ENCODE results near the gene BPIFA3. TPM values are rescaled to one million over a fixed set of nuclear protein-coding genes. Genes with fewer than 3 reads are reported as not detected.

The BPIFA3 gene
- total RNA-seq, 1 donor, result not detected

DNA sequence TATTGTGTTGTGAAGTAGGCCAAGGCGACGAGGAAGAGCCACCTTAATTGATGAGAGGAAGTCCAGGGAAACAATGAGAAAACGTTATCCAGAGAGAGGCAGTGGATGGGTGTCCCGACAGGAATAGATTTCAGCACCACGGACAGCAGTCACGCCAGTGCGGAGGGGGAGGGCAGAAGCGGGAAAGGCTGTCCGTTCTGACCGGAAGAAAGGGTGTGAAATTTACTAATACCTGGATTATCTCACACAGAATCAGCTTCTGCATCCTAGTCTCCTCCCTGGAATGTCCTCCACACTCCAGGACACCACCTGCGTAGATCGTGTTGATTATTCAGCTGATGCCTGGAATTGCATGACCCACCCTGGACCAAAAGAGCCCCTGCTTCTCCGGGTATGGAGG is 7.4 kb upstream of the BPIFA3 start:
- TF ChIP-seq, protein P1, sequence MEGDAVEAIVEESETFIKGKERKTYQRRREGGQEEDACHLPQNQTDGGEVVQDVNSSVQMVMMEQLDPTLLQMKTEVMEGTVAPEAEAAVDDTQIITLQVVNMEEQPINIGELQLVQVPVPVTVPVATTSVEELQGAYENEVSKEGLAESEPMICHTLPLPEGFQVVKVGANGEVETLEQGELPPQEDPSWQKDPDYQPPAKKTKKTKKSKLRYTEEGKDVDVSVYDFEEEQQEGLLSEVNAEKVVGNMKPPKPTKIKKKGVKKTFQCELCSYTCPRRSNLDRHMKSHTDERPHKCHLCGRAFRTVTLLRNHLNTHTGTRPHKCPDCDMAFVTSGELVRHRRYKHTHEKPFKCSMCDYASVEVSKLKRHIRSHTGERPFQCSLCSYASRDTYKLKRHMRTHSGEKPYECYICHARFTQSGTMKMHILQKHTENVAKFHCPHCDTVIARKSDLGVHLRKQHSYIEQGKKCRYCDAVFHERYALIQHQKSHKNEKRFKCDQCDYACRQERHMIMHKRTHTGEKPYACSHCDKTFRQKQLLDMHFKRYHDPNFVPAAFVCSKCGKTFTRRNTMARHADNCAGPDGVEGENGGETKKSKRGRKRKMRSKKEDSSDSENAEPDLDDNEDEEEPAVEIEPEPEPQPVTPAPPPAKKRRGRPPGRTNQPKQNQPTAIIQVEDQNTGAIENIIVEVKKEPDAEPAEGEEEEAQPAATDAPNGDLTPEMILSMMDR (IDR thresholded peaks at IDR 0.05; ENCODE audit: insufficient read depth, low read depth, low read length), result no peak
- no peak overlapping the region for H3K4me3 ChIP-seq (ENCODE audit: low read depth, low read length)
- DNase-seq (ENCODE audit: low read depth), result peak; percentile 63

DNA sequence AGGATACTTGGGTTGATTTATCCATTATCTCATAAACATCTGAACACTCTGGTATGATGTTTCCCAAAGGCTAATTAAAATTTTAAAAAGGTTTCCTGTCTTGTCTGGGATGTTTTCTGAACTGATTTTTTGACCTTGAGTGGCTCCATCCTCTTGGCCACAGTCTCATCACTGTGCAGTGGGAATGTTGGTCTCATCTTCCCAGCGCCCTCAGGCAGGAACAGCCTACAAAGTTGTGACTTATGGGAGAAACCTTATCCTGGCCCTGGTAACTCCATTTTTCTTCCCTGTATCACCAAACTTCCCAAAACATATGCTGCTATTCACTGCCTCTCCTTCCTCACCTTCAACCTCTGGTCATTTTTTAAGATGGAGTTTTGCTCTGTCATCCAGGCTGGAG is 6.8 kb upstream of the BPIFA3 start:
- DNase-seq (ENCODE audit: low read depth), result no peak
- TF ChIP-seq, protein P1 (IDR thresholded peaks at IDR 0.05; ENCODE audit: insufficient read depth, low read depth, low read length), result no peak
- no peak overlapping the region for H3K4me3 ChIP-seq (ENCODE audit: low read depth, low read length)

DNA sequence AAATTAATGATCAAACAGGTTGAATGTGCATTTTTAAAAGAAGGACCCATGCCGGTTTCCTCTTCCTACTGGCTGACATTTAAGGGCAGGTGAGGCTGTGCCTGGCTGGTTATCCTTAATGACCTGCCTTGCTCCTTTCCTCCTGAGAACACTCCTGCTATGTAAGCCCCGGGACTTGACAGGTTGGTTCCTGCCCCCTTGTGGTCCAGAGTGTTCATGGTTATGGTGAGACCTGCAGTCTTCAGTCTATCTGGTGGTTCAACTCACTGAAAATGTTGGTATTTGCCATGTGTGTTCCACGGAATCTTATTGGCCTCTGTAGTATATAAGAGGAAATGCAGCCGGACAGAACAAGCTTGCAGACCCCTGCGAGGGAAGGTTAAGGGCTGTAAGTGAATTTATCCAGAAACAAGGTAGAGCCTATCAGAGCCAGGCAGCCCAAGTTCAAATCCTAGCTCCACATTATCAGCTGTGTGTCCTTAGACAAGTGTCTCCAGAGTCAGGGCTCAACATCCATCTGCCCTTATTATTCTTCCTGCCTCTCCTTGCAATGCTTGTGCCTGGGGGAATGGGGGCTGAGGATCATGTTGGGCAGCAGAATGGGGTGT is 5.2 kb upstream of the BPIFA3 start:
- TF ChIP-seq, protein P1 (IDR thresholded peaks at IDR 0.05; ENCODE audit: insufficient read depth, low read depth, low read length), result peak; percentile 52
- H3K4me3 ChIP-seq (ENCODE audit: low read depth, low read length), result no peak overlapping the region
- DNase-seq (ENCODE audit: low read depth), result peak; percentile 34

DNA sequence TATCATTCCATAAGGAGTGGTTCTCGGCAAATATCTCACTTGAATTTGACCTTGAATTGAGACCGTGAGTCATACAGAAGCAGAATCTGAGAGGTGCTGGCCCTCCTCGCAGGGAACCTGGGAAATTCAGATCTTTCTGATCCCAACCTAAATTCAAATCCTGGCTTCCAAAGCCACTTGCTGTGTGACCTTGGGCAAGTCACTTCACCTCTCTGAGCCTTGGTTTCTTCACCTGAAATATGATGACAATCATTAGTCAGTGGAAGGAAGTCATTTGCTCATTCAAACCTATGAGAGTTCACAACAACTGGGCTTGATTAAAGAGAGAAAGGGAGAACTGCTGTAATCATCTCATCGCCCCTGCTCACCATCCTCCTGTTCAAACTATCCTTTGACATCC is 7.2 kb downstream of the BPIFA3 start:
- TF ChIP-seq, protein P1 (IDR thresholded peaks at IDR 0.05; ENCODE audit: insufficient read depth, low read depth, low read length), result no peak
- no peak overlapping the region for H3K4me3 ChIP-seq (ENCODE audit: low read depth, low read length)
- DNase-seq (ENCODE audit: low read depth), result no peak

DNA sequence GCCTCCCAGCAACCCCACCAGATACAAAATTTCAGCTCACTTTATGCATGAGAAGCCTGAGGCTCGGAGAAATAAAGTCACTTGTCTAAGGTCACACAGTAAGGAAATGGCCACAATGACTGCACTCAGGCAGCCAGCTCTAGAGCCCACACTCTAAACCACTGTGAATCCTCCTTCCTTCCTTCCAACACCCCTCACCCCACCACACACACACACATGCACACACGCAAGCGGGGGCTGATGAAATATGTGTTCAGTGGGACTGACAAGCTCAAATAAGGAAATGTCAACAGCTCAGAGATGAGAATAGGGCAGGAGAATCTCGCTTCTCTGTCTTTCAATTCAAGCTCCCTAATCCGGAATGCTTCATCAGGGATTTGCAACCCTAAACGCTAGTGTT is 12.7 kb downstream of the BPIFA3 start:
- TF ChIP-seq, protein P1 (IDR thresholded peaks at IDR 0.05; ENCODE audit: insufficient read depth, low read depth, low read length), result no peak
- no peak overlapping the region for H3K4me3 ChIP-seq (ENCODE audit: low read depth, low read length)
- no peak for DNase-seq (ENCODE audit: low read depth)

DNA sequence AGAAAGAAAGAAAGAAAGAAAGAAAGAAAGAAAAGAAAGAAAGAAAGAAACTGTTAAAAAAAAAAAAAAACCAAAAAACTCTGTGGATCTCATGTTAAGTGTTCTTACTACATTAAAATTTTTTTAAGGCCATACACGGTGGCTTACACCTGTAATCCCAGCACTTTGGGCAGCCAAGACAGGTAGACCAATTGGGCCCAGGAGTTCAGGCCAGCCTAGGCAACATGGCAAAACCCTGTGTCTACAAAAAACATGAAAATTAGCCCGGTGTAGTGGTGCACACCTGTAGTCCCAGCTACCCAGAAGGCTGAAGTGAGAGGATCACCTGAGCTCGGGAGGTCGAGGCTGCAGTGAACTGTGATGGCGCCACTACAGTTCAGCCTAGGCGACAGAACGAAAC is 14.1 kb downstream of the BPIFA3 start:
- no peak for DNase-seq (ENCODE audit: low read depth)
- TF ChIP-seq, protein P1 (IDR thresholded peaks at IDR 0.05; ENCODE audit: insufficient read depth, low read depth, low read length), result no peak
- no peak overlapping the region for H3K4me3 ChIP-seq (ENCODE audit: low read depth, low read length)

DNA sequence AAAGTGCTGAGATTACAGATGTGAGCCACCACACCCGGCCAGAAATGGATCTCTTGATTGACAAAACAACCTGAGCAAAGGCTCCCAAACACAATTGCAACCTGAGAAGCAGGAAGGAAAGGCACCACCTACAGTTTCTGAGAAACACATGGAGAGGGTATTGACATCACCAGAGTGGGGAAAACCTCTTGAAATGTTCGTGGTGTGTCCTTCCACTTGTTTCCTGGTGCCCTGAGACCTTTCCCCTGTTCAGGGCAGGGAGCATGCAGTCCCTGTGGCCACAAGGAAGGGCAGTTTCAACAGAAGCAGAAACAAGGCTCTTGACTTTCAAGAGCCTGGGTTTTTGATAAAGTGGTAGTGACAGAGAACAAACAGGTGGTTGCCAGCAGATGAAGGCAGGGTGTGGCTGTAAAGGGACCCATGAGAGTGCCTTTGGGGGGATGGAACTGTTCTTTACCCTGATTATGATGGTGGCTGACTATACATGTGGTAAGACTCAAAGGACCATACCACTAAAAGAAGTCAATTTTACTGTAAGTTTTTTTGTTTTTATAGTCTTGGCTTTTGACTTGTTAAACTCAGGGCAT is 15.4 kb downstream of the BPIFA3 start:
- TF ChIP-seq, protein P1 (IDR thresholded peaks at IDR 0.05; ENCODE audit: insufficient read depth, low read depth, low read length), result no peak
- H3K4me3 ChIP-seq (ENCODE audit: low read depth, low read length), result no peak overlapping the region

More for the DNA sequence above, 15.4 kb downstream of the BPIFA3 start:
- no peak for DNase-seq (ENCODE audit: low read depth)
